Neural progenitor cell (in vitro differentiated cells): Measurements from ENCODE around the gene TMEM127. TPM values are rescaled to one million over a fixed set of nuclear protein-coding genes. Genes with fewer than 3 reads are reported as not detected.
"Not testable (repeated sequence)": the region's sequence is repeated elsewhere in the genome, so short reads cannot be mapped to it uniquely, and the experiment has no call there.

Experiments used
- DNase-seq: peaks from one replicate; pipeline ENCODE4 v3.0.0-alpha.2; 2016; ENCODE audit warnings: low spot score
- H2AFZ ChIP-seq: fragments of 200-600 bp; sonication (generic); replicated peaks from 2 replicates; pipeline ENCODE4 v1.6.1; 2016; ENCODE audit warnings: antibody characterized with exemption
- H3F3A ChIP-seq: fragments of 200-600 bp; sonication (generic); 2 replicates; pipeline ENCODE4 v1.6.1; 2016; ENCODE audit warnings: antibody characterized with exemption, low read depth
- H3K27ac ChIP-seq: fragments of 200-600 bp; sonication (generic); 2 replicates; pipeline ENCODE4 v1.5.1; 2016; ENCODE audit warnings: mild to moderate bottlenecking
- H3K27me3 ChIP-seq: fragments of 200-600 bp; sonication (generic); 2 replicates; pipeline ENCODE4 v1.6.1; 2016; ENCODE audit warnings: mild to moderate bottlenecking, moderate library complexity
- H3K36me3 ChIP-seq: fragments of 200-600 bp; sonication (generic); 2 replicates; pipeline ENCODE4 v1.5.1; 2016
- H3K4me1 ChIP-seq: fragments of 200-600 bp; sonication (generic); 2 replicates; pipeline ENCODE4 v1.6.1; 2016; ENCODE audit warnings: mixed run types
- H3K4me2 ChIP-seq: fragments of 200-600 bp; sonication (generic); 2 replicates; pipeline ENCODE4 v1.6.1; 2016
- H3K4me3 ChIP-seq: fragments of 200-600 bp; sonication (generic); 2 replicates; pipeline ENCODE4 v1.5.1; 2016
- H3K79me2 ChIP-seq: fragments of 200-600 bp; sonication (generic); 2 replicates; pipeline ENCODE4 v1.6.1; 2016; ENCODE audit warnings: low read depth
- H3K9ac ChIP-seq: fragments of 200-600 bp; sonication (generic); 2 replicates; pipeline ENCODE4 v1.6.1; 2016
- H3K9me3 ChIP-seq: fragments of 200-600 bp; sonication (generic); 2 replicates; pipeline ENCODE4 v1.5.1; 2016; ENCODE audit warnings: low read depth
- H4K20me1 ChIP-seq: fragments of 200-600 bp; sonication (generic); 2 replicates; pipeline ENCODE4 v1.6.1; 2016; ENCODE audit warnings: low read depth
- H3K27ac Mint-ChIP-seq: 3 replicates; pipeline ENCODE4 v1.8.0; 2021; ENCODE audit warnings: mixed read lengths
- H3K27me3 Mint-ChIP-seq: 2 replicates; pipeline ENCODE4 v1.8.0; 2022; ENCODE audit warnings: low read depth, mild to moderate bottlenecking, inconsistent platforms, moderate library complexity, mixed read lengths; ENCODE audit not compliant: insufficient read depth
- H3K36me3 Mint-ChIP-seq: 3 replicates; pipeline ENCODE4 v1.8.0; 2021; ENCODE audit warnings: mixed read lengths
- H3K4me1 Mint-ChIP-seq: 3 replicates; pipeline ENCODE4 v1.8.0; 2021; ENCODE audit warnings: mixed read lengths
- H3K4me3 Mint-ChIP-seq: 3 replicates; pipeline ENCODE4 v1.8.0; 2021; ENCODE audit warnings: mild to moderate bottlenecking, moderate library complexity, mixed read lengths
- H3K9me3 Mint-ChIP-seq: 3 replicates; pipeline ENCODE4 v1.8.0; 2020; ENCODE audit warnings: mixed read lengths
- CTCF ChIP-seq: fragments of 200-600 bp; sonication (generic); IDR thresholded peaks from 2 replicates; pipeline ENCODE4 v1.5.1; 2017; ENCODE audit warnings: antibody characterized with exemption, mild to moderate bottlenecking
- EZH2 ChIP-seq: fragments of 200-600 bp; sonication (generic); IDR thresholded peaks from 2 replicates; pipeline ENCODE4 v1.6.1; 2017; ENCODE audit warnings: antibody characterized with exemption, mild to moderate bottlenecking, moderate library complexity
- EZH2phosphoT487 ChIP-seq: fragments of 200-600 bp; sonication (generic); IDR thresholded peaks from 2 replicates; pipeline ENCODE4 v1.6.1; 2017; ENCODE audit warnings: antibody characterized with exemption
- total RNA-seq: library from RNA; depleted of rRNA; stranded (reverse); fragments of >200 nt; gene quantifications from 2 replicates; pipeline ENCODE4 v1.2.3, GENCODE V29; 2015; ENCODE audit warnings: low replicate concordance

TMEM127 gene
- total RNA-seq, 1 donor from 2014 or later = 9.1 TPM

- no peak overlapping the region for H2AFZ ChIP-seq
- Mint-ChIP-seq H3K9me3 (no peaks in the 10 kb centered on the region), H3K27me3 (no peaks in the 10 kb centered on the region), H3K4me1 (peaks cover 28% of the 10 kb centered on the region), H3K36me3 (peaks cover 2% of the 10 kb centered on the region), H3K27ac (peak overlapping the region; percentile 16), H3K4me3 (peak overlapping the region; percentile 6)
- no peak overlapping the region for H3K27ac ChIP-seq
- H3K4me2 ChIP-seq = no peak overlapping the region
- H3K4me3 ChIP-seq = no peak overlapping the region
- peaks cover 28% of the 10 kb centered on the region for H4K20me1 ChIP-seq
- no peaks in the 10 kb centered on the region for H3K4me1 ChIP-seq
- peak; percentile 52 for TF ChIP-seq CTCF
- TF ChIP-seq EZH2 = no peak
- DNase-seq = peak; percentile 70
- H3K9ac ChIP-seq = no peak overlapping the region
- H3K9me3 ChIP-seq = no peaks in the 10 kb centered on the region
- H3F3A ChIP-seq = peaks cover 7% of the 10 kb centered on the region
- H3K79me2 ChIP-seq = peaks cover 26% of the 10 kb centered on the region
- no peaks in the 10 kb centered on the region for H3K36me3 ChIP-seq
- H3K27me3 ChIP-seq = no peaks in the 10 kb centered on the region
Observed at GRCh38 chr2:96260387-96261260, 5.2 kb downstream of the TMEM127 start.

GRCh38 chr2:96259497-96259921 is 6.3 kb downstream of the TMEM127 start:
- no peak for DNase-seq
- H3K27me3 Mint-ChIP-seq = no peaks in the 10 kb centered on the region
- no peak overlapping the region for H2AFZ ChIP-seq
- peaks cover 24% of the 10 kb centered on the region for H3K4me1 Mint-ChIP-seq
- H3K27me3 ChIP-seq = no peaks in the 10 kb centered on the region
- H3K4me1 ChIP-seq = no peaks in the 10 kb centered on the region
- H3K4me3 ChIP-seq = no peak overlapping the region
- H4K20me1 ChIP-seq = peaks cover 21% of the 10 kb centered on the region
- no peak overlapping the region for H3K4me2 ChIP-seq
- no peaks in the 10 kb centered on the region for H3F3A ChIP-seq
- H3K9me3 ChIP-seq = no peaks in the 10 kb centered on the region
- no peak for TF ChIP-seq EZH2
- peaks cover 19% of the 10 kb centered on the region for H3K79me2 ChIP-seq
- H3K36me3 Mint-ChIP-seq = peaks cover 2% of the 10 kb centered on the region
- no peaks in the 10 kb centered on the region for H3K36me3 ChIP-seq
- H3K27ac Mint-ChIP-seq = no peak overlapping the region
- H3K9ac ChIP-seq = no peak overlapping the region
- H3K4me3 Mint-ChIP-seq = no peak overlapping the region
- H3K27ac ChIP-seq = no peak overlapping the region
- no peaks in the 10 kb centered on the region for H3K9me3 Mint-ChIP-seq

- no peak overlapping the region for H2AFZ ChIP-seq
- no peak overlapping the region for H3K4me3 ChIP-seq
- Mint-ChIP-seq H3K4me1 (peaks cover 15% of the 10 kb centered on the region), H3K36me3 (peaks cover 9% of the 10 kb centered on the region), H3K9me3 (no peaks in the 10 kb centered on the region), H3K4me3 (no peak overlapping the region), H3K27ac (no peak overlapping the region), H3K27me3 (no peaks in the 10 kb centered on the region)
- no peak overlapping the region for H3K9ac ChIP-seq
- H3F3A ChIP-seq = no peaks in the 10 kb centered on the region
- no peaks in the 10 kb centered on the region for H3K9me3 ChIP-seq
- H3K36me3 ChIP-seq = no peaks in the 10 kb centered on the region
- H3K4me2 ChIP-seq = no peak overlapping the region
- no peaks in the 10 kb centered on the region for H3K27me3 ChIP-seq
- peaks cover 10% of the 10 kb centered on the region for H4K20me1 ChIP-seq
- TF ChIP-seq CTCF (no peak), EZH2 (no peak), EZH2phosphoT487 (no peak)
- H3K4me1 ChIP-seq = no peaks in the 10 kb centered on the region
- no peak overlapping the region for H3K27ac ChIP-seq
- peaks cover 7% of the 10 kb centered on the region for H3K79me2 ChIP-seq
- DNase-seq = no peak
Observed at GRCh38 chr2:96258166-96259022, 7.4 kb downstream of the TMEM127 start.

- H3K79me2 ChIP-seq, H3K9me3 ChIP-seq, H3K36me3 Mint-ChIP-seq, H3K4me3 ChIP-seq, H3F3A ChIP-seq, H3K27me3 Mint-ChIP-seq, H3K4me1 ChIP-seq, H3K27ac ChIP-seq, DNase-seq, H3K4me2 ChIP-seq, H3K27ac Mint-ChIP-seq, H2AFZ ChIP-seq, H3K27me3 ChIP-seq, H3K36me3 ChIP-seq, H3K4me3 Mint-ChIP-seq, H3K9me3 Mint-ChIP-seq, H3K9ac ChIP-seq, H4K20me1 ChIP-seq: not testable (repeated sequence)
- peaks cover 15% of the 10 kb centered on the region for H3K4me1 Mint-ChIP-seq
Observed at GRCh38 chr2:96257744-96258143, 8.1 kb downstream of the TMEM127 start.
